GM18517 (cell line): ENCODE data around the gene HS6ST2.

Experiments
- ATAC-seq: cut with Tn5 transposase; IDR thresholded peaks from one replicate; pipeline ENCODE4 v1.9.1; 2021; ENCODE audit warnings: mild to moderate bottlenecking, moderate library complexity; ENCODE audit not compliant: unreplicated experiment

Gene HS6ST2

DNA sequence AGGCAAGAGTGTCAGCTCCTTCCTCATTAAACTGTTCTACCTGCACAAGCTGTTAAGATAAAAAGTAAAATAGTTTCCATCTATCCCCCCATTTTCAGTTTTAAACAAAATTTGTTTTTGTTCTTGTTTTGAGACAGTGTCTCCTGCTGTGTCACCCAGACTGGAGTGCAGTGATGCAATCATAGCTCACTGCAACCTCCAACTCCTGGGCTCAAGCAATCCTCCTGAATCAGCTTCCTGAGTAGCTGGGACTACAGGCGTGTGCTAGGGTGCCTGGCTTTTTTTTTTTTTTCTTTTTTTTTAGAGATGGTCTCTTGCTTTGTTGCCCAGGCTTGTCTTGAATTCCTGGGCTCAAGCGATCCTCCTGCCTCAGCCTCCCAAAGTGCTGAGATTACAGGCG, 105.4 kb downstream of the HS6ST2 start:
- ATAC-seq: no peak

DNA sequence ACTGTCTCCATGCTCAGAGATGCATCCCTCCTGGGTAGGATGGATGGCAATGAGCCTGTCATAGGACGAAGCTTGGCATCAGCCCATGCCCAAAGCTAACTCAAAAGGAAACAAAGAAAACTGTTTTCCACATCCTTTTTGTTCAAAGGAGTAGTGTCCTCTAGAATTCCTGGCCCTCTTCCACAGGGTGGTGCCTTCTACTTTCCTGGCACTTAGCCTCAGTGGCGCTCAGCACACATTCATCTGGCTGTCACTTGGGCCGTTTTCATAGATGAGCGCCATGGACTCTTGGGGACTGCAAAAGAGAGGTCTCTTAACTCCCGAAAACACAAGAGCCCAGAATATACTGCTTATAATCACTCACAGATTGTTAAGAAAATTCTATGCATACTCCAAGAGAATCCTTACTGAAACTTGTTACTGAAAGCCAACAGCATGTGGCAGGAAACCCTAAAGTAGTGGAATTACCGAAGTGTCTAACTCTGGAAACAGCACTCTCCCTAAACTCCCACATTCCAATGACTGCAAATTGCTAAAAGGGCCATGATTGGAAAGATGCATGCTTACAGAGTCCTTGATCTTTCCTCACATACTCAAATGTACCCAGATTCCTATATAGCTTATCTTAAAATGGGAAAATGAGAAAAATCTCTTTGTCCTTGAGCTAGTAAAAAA, 110.0 kb downstream of the HS6ST2 start:
- no peak for ATAC-seq

DNA sequence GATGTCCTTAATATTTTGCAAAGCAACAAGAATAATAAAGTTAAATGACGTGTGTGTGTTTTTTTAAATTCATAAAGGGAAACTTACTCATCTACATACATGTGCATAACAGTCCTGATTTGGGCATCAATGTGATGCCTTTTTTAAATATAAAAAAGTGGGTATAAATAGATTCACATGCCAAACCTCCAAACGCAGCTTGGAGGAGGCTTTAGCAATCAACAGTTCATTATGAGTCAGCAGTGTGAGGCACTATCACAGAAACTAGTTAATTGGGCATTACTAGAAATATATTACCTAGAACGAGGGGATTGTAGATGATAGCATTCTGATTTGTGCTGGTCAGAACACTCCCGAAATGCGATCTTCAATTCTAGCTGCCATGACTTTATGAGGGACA, 115.1 kb downstream of the HS6ST2 start:
- ATAC-seq: no peak

DNA sequence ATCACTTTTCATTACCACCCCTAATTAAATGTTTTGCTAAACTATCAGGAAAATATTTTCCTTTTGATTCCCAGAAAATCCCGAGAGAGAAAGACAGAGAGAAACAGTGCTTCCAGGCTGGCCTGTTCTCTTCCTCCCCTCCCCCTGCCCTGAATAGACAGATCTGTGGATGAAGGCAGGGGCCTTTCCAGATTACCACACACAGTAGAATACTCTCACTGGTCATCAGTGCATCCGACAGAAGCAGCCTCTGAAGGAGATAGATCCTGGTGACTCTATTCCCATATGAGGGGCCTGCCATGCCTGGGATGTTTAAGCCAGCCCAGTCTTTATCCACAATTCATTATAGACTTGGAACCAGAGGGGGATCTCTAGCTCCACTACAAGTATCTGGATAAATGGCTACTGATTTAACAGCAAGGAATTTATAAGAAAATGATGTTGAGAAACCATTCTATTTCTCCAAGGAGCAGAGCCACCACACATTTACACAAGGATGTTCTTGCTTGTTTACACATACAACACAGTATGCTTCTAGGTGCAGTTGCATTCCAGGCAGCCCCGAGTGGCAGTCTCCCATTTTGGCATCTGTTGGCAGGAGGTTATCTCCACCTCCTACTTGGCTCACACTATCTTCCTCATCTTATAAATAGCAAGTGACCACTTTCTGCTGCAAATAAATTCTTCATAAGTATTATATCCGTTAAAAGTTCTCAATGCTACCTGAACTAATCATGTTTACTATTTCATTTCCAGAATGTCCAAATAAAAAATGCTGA, 115.8 kb downstream of the HS6ST2 start:
- ATAC-seq: no peak

DNA sequence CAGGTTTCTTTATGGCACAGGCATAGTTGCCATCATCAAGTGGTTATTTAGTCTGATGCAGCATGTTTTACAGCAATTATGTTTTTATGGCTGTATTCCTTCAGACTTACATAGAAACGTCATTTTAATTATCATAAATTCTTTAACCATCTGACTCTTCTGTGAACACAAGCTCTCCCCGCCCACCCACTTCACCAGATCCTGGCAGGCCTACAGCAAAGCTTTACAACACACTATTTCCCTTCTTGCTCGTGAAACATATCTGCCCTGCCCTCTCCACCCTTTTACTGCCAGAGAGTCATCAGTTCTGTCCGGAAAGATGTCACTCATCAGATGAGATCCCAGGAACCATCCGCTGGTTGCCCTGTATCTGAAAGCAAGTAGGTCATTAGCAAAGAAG, 120.5 kb downstream of the HS6ST2 start:
- no peak for ATAC-seq

DNA sequence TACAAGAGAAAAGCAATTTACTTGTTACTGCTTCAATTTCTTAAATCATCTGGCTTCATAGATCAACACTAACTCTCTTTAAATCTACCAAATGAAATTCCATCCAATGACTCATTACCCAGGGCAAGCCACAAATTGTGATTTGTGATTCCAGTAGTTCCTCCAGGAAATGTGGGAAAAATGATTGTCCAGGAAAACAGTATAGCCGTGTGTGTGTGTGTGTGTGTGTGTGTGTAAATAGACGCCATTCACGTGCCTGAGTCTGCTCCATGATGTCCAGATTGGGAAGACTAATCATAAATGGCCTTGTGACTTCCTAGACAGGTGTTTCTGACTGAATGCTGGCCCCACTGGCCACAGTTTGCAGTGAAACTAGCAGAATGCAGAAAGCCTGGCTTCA, 121.3 kb downstream of the HS6ST2 start:
- no peak for ATAC-seq

DNA sequence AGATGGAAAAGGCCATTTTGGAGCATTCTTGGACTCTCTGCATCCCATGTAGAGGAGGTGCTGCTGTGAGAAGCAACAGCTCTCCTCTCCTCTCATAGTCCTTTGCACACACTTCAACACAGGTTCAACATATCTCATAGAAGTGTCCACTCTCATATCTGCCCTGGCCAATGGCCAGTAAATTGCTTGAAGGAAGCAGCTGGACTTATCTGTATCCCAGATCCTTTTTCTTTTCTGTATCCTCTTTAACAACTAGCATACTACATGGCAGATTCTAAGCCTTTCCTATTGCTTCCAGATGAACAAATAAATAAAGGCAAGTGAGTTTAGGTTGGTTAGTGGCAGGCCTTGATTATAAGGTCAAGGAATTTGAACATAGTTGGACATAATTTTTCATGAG, 122.0 kb downstream of the HS6ST2 start:
- no peak for ATAC-seq

DNA sequence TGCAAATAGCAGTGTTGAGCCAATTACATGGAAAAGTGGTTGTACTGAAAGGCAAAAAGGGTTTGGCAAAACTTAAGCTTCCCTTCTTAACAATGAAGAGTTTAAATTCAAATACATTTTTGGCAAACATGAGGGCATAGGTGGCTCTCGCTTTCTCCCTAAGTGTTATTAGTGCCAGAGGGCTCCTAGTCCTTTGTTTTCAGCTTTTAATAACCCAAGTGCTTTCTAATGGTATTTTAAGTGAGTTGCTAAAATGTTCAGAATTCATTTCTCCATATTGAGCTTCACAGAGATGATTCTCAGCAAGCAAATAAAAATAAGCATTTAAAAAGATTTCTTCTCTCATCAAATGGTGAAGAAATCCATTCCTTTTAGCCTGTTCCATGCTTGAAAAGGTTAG, 123.7 kb downstream of the HS6ST2 start:
- ATAC-seq: no peak

DNA sequence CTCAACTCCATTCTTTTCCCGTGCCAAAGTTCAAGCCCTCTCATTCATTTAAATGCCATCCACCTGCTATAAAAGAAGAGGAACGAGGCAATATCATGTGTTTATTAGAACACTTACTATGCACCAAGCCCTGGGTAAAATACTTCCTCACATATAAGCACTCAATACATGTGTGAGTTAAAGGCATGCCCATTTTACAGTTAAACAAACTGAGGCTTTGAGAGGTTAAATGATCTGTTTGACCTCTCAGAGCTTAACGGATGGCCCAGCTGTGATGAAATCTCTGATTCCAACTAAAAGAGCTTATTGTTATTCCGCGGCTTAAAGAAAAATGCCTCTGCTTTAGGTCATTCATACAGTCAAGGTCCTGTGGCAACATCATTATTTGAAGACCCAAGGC, 124.3 kb downstream of the HS6ST2 start:
- no peak for ATAC-seq

DNA sequence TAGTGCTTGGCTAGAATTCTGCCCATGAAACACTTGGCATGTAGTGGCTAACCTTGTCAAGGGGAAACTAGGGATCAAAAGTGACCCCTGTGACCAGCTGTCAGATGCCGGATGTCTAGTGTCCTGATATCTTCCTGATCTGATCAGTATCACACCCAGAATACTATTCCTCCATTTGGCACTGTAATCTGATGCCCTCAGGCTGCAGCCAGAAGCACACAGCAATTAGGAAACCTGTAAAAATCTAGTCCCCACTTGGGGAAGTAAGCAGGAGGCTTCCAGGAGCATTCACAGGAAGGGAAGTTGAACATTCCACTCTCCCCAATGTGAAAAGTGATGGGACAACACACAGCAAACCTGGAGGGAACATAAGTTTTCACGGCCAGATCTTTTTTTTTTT, 125.1 kb downstream of the HS6ST2 start:
- no peak for ATAC-seq

DNA sequence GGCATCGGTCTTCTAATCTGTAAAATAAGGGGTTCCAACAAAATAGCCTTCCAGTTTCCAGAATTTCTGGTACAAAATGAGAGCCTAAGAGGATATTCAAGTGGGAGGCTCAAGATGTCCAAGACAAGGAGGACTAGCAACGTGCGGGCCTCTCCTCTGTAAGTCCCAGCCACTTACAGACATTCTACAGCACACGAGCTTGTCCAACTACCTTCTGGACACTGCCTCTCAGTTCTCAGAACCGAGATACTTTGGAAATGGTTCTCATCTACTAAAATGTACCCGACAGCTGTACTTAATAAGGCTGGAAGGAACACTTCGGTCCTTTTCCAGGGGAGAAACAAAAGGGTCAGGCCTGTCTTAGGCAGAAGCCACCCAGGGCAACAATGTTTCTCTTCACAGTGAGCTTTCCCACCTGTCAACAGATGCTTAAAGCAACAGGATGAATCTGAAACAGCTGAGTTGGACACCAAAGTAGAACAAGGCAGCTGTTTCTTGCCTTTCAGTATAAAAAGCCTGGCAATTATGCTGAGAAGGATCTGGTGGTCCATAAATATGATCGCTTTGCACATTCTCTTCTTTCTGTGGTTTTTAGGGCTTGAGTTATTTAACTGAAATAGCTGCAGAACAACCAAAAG, 127.0 kb downstream of the HS6ST2 start:
- no peak for ATAC-seq

DNA sequence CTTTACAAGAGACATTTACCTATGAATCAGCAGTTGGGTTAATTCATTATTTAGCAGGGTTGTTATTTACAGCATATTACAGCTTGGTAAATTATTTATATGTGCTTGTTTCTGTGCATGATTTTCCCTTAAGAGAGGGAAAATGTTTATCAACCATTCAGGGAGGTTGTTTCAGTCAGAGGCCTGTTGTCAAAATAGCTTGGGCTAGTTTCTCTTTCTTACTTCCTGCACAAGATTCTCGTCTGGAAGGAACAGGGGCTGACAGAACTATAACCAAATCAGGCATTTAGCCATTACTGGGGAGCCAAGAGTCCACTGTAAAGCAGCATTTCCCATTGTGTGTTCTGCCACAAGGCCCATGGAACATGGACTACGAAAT, 135.8 kb downstream of the HS6ST2 start:
- no peak for ATAC-seq

DNA sequence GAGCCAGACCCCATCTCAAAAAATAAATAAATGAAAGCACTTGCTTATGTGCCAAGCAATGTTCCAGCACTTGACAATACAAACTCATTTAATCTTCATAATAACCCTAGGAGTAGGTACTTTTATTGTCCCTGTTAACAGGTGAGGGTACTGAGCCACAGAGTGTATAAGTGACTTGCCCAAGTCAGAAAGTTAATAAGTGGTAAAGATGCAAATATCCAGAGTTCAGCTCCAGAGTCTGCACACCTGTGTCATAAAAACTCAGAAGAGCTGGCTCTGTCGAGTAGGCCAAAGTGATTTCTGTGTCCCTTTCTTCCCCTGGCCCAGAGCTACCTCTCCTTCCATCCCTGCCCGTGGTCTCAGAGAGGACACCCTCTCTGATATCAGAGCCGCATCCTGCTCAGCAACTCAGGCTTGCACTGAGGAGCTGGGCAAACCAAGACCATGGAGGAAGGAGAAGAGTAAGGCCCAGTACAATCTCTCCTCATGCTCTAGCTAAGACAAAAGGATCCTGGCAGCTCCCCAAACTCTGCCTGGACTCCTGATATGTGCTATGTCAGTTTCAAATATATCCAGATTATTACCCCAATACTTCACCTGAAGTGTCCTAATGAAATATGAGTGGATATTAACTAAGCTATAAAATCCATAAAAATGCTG, 136.3 kb downstream of the HS6ST2 start:
- no peak for ATAC-seq

DNA sequence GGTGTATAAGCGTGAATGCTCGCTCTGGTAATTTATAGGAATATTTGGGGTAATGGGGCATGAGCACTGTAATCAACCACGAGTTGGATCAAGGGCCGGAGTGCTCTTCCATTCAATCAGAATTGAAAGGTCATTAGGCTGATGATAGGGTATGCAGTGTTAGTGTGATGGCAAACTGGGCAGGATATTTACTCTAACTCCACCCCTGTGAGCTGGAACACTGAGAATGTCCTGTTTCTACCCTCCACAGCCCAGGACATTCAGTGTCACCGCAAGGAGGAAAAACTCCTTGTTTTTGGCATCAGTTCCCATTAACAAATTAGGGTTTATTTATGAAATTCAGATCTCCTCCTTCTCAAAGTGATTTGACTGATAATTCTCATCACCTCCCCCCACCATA, 137.8 kb downstream of the HS6ST2 start:
- ATAC-seq: no peak

DNA sequence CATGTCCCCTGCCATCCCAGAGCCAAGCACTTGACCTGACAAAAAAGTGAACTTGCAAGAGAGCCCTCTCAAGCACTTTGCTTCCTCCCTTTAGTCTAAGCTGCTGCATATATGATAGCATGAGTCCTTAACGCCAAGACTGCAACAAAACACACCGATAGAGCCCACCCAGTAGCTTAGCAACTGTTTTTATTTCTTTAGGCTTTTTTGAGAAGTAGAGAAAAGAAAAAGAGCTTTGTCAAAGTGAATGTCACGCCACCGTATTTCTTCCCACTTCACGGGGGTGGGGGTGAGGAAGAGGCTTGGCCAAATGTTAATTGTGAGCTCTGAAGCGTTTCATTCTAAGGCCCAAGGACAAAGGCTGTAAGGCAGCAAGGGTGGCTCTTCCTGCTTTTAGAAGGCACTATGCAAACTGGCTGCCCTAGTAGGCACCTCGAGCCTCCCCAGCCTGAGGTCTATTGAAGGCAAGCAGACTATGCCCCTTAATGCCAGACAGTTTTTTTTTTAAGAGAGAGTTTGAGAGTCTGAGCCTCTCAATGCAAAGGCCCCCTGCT, 138.6 kb downstream of the HS6ST2 start:
- ATAC-seq: no peak

DNA sequence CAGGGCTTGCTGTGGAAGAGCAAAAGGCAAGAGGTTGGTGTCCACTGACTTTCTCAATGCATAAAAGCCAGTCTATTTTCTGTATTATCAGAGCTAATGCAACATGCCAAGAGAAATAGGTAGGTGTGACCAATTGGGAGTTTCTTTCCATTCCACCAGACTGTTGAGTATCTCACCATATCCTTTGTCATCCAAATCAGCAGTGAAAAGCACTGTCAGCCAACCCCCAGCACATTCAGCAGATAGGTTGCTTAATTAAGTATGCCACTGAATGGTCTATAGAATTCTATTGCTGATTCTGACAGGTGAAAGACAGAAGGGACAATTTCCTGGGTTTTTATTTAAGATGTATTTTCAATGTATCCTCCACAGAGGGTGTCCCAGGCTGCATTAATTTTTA, 139.8 kb downstream of the HS6ST2 start:
- no peak for ATAC-seq

DNA sequence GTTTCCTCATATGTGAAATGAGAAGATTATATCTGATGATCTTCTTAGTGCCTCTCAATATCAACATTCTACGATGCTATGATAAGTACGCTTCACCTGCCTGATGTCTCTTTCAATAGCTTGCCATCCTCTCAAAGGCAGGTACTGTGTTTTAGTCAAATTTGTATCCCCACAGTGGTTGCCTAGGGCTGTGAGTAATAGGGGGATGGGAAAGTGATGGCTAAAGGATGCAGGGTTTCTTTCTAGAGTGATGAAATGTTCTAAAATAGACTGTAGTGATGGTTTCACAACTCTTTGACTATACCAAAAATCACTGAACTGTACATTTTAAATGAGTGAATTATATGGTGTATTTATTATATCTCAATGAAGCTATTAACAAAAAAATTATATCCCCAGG, 142.8 kb downstream of the HS6ST2 start:
- ATAC-seq: no peak

DNA sequence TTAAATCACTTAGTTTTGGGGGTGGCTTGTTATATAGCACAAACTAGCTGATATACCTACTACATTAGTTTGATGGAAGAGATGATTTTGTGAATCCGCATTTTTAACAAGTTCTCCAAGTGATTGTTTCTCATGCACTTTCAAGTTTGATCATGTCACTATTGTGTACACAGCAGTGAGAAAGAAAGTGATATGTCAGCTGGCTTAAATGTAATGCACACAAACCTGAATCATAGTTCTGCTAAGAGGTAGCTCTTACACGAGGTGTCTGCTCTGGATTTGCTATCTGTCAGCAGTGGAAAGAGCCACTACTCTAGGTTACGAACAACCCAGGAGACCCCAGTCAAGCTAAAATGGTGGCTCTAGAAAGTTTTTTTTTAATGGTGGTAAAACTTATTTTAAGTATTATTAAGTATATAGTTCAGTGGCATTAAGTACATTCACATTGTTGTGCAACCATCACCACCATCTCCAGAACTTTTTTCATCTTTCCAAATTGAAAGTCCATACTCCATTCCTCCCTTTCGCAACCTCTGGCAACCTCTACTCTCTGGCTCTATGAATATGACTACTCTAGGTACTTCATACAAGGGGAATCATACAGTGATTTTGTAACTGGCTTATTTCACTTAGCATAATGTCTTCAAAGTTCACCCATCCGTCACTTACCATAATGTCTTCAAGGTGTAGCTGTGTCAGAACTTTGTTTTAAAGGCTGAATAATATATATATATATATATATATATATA, 147.3 kb downstream of the HS6ST2 start:
- ATAC-seq: no peak

DNA sequence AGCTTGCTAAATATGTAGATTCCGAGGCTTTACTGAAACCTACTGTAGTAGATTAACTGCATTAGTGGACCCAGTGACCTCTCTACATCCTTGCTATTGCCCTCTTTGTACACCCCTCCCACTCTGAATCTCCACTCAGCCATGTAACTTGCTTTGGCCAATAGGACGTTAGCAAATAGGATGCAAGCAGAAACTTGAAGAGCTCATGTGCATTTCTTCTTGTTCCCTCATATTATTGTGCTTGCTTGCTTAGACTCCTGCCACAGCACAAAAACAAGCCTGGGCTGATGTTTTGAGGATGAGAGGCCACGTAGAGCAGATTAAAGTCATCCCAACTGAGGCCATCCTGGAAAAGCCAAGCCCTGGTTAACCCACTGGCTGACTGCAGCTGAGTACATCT, 147.9 kb downstream of the HS6ST2 start:
- no peak for ATAC-seq

DNA sequence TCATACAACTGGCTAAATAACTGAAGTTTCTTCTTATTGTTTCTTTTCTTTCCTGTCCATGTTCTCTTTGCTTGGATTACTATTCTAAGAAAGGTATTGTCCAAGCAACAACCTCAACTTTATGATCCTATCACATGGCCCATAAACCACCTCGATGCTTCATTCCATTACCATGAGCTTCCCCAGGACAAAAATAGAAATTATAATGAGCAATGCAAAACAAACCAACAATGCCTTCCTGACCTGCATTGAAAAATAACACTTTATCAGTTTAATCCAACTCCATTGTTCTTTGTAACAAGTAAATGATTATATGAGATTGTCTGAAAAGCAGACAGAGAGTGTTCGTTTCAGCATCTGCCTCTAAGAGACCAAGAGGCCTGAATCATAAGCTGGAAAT, 148.8 kb downstream of the HS6ST2 start:
- ATAC-seq: no peak
